ENCODE data around the gene CCDC187. TPM values are rescaled to one million over a fixed set of nuclear protein-coding genes. Genes with fewer than 3 reads are reported as not detected.

The CCDC187 gene
- total RNA-seq, 1 experiment from 2014 or later: 2.7 TPM

DNA sequence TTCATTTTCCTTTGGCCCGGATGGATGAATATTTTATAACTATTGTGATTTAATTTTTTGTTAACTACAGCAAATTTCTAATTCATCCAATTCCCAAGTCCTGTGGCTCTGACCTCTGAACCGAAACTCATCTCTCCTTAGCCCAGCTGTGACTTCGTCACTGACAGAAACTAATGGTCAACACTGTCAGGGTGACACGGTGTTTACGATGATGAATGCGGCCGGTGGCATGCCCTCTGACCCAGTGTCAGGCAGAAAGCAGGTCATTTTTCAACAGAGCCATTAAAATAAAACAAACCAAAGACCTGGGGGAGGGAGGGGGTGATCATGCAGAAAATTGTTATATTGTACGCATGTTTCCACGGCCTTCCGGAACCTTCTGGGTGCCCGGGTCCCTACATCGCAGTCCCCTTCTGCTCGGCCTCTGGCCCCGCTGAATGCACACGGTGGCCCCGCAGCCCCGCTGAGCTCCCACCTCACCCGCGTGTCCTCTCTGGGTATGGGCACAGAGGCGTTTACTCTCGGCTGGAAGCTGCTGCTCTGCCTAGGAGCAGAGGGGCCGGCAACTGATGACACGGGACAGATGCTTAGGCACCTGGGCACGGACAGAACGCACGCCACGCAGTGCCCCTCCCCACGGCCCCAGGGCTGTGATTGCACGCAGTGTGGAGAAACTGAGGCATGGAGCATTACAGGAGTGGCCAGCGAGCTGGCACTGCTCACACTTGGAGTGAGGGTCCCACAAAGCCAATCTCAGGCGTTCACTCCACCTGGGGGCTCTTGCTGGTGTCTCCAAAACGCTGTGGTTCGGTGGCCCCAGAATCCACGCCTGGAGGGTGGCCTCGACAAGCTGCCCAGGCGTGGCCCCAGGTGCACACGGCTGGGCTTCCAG is 8.1 kb downstream of the CCDC187 start:
- Histone ChIP-seq H3K27ac (no peak overlapping the region), H4K20me1 (ENCODE audit: insufficient read depth) (no peaks in the 10 kb centered on the region), H3K79me2 (ENCODE audit: low read depth) (no peaks in the 10 kb centered on the region), H3K4me3 (no peak overlapping the region), H3K36me3 (ENCODE audit: low read depth) (no peaks in the 10 kb centered on the region), H3K4me1 (replicated peaks; ENCODE audit: insufficient read depth) (peaks cover 10% of the 10 kb centered on the region), H3F3A (ENCODE audit: insufficient read depth, low read depth) (peaks cover 8% of the 10 kb centered on the region; the same call in 1 of the 2 replicates), H3K9me2 (ENCODE audit: insufficient read depth) (no peaks in the 10 kb centered on the region), H3K9me3 (ENCODE audit: insufficient read depth, low read depth) (no peaks in the 10 kb centered on the region), H2AFZ (no peak overlapping the region), H3K27me3 (ENCODE audit: insufficient read depth, low read depth) (no peaks in the 10 kb centered on the region), H3K4me2 (peak overlapping the region; percentile 85)
- TF ChIP-seq CTCF (conservative IDR thresholded peaks at IDR 0.05) (no peak), EZH2 (IDR thresholded peaks at IDR 0.05; ENCODE audit: low read depth) (no peak)
- POLR2A ChIA-PET (ENCODE audit: unreplicated experiment): no interaction called here
- no TSS peak for BruUV-seq (replicated peaks)
- peak in 1 of 2 experiments; percentile 38 for DNase-seq
- intact Hi-C loops (cut with micrococcal nuclease; ENCODE audit: unreplicated experiment): no loop called here
- CTCF ChIA-PET: no interaction called here

- no peak overlapping the region for H3K4me2 ChIP-seq
- DNase-seq: no peak
- no peaks in the 10 kb centered on the region for H4K20me1 ChIP-seq (ENCODE audit: insufficient read depth)
- no TSS peak for BruUV-seq (replicated peaks)
- H3K27ac ChIP-seq: no peak overlapping the region
- no peak overlapping the region for H3K4me3 ChIP-seq
- H3K27me3 ChIP-seq (ENCODE audit: insufficient read depth, low read depth): no peaks in the 10 kb centered on the region
- no peaks in the 10 kb centered on the region for H3K79me2 ChIP-seq (ENCODE audit: low read depth)
- intact Hi-C loops (cut with micrococcal nuclease; ENCODE audit: unreplicated experiment): no loop called here
- no peaks in the 10 kb centered on the region for H3K9me2 ChIP-seq (ENCODE audit: insufficient read depth)
- POLR2A ChIA-PET (ENCODE audit: unreplicated experiment): no interaction called here
- no peaks in the 10 kb centered on the region for H3K9me3 ChIP-seq (ENCODE audit: insufficient read depth, low read depth)
- peaks cover 8% of the 10 kb centered on the region; the same call in 1 of the 2 replicates for H3F3A ChIP-seq (ENCODE audit: insufficient read depth, low read depth)
- TF ChIP-seq CTCF (conservative IDR thresholded peaks at IDR 0.05): no peak
- TF ChIP-seq EZH2 (IDR thresholded peaks at IDR 0.05; ENCODE audit: low read depth): no peak
- H3K36me3 ChIP-seq (ENCODE audit: low read depth): no peaks in the 10 kb centered on the region
- H3K4me1 ChIP-seq (replicated peaks; ENCODE audit: insufficient read depth): peaks cover 10% of the 10 kb centered on the region
- no peak overlapping the region for H2AFZ ChIP-seq
- CTCF ChIA-PET: no interaction called here
Measured at GRCh38 chr9:136295055-136295454, 8.8 kb downstream of the CCDC187 start.

DNA sequence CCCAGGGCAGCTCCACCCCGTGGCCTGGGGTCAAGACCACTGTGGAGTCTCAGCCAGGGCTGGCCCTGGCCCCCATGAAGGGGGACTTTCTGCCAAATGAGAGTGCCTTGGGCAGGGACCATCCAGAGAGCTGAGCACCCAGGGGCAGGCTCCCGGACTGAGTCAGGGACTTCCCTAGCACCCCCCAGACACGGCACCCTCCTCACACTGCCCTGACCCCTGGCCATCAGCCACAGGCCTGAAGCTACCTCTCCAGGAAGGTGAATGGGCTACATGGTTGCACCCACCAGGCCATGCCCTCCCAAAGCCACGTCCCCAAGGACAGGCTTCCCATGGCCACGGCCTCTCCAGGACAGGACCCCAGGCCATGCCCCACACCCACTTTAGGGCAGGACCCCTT is 9.5 kb downstream of the CCDC187 start:
- Histone ChIP-seq H3K79me2 (ENCODE audit: low read depth) (no peaks in the 10 kb centered on the region), H4K20me1 (ENCODE audit: insufficient read depth) (no peaks in the 10 kb centered on the region), H3K9me3 (ENCODE audit: insufficient read depth, low read depth) (no peaks in the 10 kb centered on the region), H3K9me2 (ENCODE audit: insufficient read depth) (no peaks in the 10 kb centered on the region), H3K36me3 (ENCODE audit: low read depth) (no peaks in the 10 kb centered on the region), H3K27ac (no peak overlapping the region), H3K4me1 (replicated peaks; ENCODE audit: insufficient read depth) (peaks cover 10% of the 10 kb centered on the region), H2AFZ (no peak overlapping the region), H3F3A (ENCODE audit: insufficient read depth, low read depth) (peaks cover 8% of the 10 kb centered on the region; the same call in 1 of the 2 replicates), H3K4me3 (no peak overlapping the region), H3K27me3 (ENCODE audit: insufficient read depth, low read depth) (no peaks in the 10 kb centered on the region), H3K4me2 (no peak overlapping the region)
- ChIA-PET CTCF (no interaction called here), POLR2A (ENCODE audit: unreplicated experiment) (no interaction called here)
- BruUV-seq (replicated peaks): no TSS peak
- no peak for DNase-seq
- intact Hi-C loops (cut with micrococcal nuclease; ENCODE audit: unreplicated experiment): no loop called here
- TF ChIP-seq CTCF (conservative IDR thresholded peaks at IDR 0.05) (no peak), EZH2 (IDR thresholded peaks at IDR 0.05; ENCODE audit: low read depth) (no peak)
